H1 (cell line): ENCODE results near the gene NME7. TPM values are rescaled to one million over a fixed set of nuclear protein-coding genes. Genes with fewer than 3 reads are reported as not detected.

Source experiments
- CTCF ChIA-PET: fragments of 300-600 bp; sonication (Branson Sonifier 250); formaldehyde crosslinking; loops from one replicate; lab custom pipeline; 2021; ENCODE audit not compliant: partially characterized antibody; lab: Charles Lee
- POLR2A ChIA-PET: fragments of 300-600 bp; sonication (Branson Sonifier 250); formaldehyde crosslinking; loops from one replicate; lab custom pipeline; 2021; ENCODE audit warnings: inconsistent platforms; ENCODE audit not compliant: partially characterized antibody; lab: Charles Lee
- DNase-seq, 2 experiments: peaks; one replicate each; pipeline versions ENCODE4 v3.0.0 to v3.0.0-alpha.2; 2010 to 2022; ENCODE audit warnings: low spot score in 2 of 2, low read depth in 1 of 2, mixed read lengths in 1 of 2
- FAIRE-seq: peaks from 2 replicates; lab custom pipeline; 2011; peaks lifted over from hg19 to GRCh38; lab: Jason Lieb, UNC
- H2AFZ ChIP-seq: 2 replicates; pipeline ENCODE4 v1.8.1; 2012; ENCODE audit warnings: low read length, inconsistent platforms
- H2AK5ac ChIP-seq: 2 replicates; pipeline ENCODE4 v1.6.1; 2013; ENCODE audit warnings: low read depth, low read length
- H2BK120ac ChIP-seq: replicated peaks from 2 replicates; pipeline ENCODE3; 2013; ENCODE audit warnings: low read depth, low read length, inconsistent platforms
- H2BK12ac ChIP-seq: 2 replicates; pipeline ENCODE4 v1.6.1; 2013; ENCODE audit warnings: low read depth, low read length
- H2BK15ac ChIP-seq: 2 replicates; pipeline ENCODE4 v1.6.1; 2013; ENCODE audit warnings: low read length
- H2BK20ac ChIP-seq: 2 replicates; pipeline ENCODE4 v1.6.1; 2013; ENCODE audit warnings: low read length
- H2BK5ac ChIP-seq: 2 replicates; pipeline ENCODE4 v1.6.1; 2013; ENCODE audit warnings: low read depth, low read length
- H3K14ac ChIP-seq: 2 replicates; pipeline ENCODE4 v1.6.1; 2013; ENCODE audit warnings: inconsistent platforms; ENCODE audit not compliant: insufficient read length
- H3K18ac ChIP-seq: 2 replicates; pipeline ENCODE4 v1.6.1; 2013; ENCODE audit warnings: low read length; ENCODE audit errors: extremely low read depth
- H3K23ac ChIP-seq: 2 replicates; pipeline ENCODE4 v1.6.1; 2013; ENCODE audit warnings: inconsistent platforms; ENCODE audit not compliant: insufficient read length
- H3K23me2 ChIP-seq: 2 replicates; pipeline ENCODE4 v1.6.1; 2013; ENCODE audit warnings: low read depth, low read length
- H3K27ac ChIP-seq: 2 replicates; pipeline ENCODE4 v1.6.1; 2011; ENCODE audit warnings: low read depth, low read length, inconsistent platforms
- H3K27me3 ChIP-seq, 4 experiments: replicated peaks in 1 of 4; 1 replicate in 1 of 4; 2 replicates in 3 of 4; pipeline versions ENCODE4 v1.6.1 to v1.8.1; 2011 to 2013; ENCODE audit warnings: low read length in 3 of 4, mild to moderate bottlenecking in 3 of 4, inconsistent platforms in 2 of 4, mixed read lengths in 2 of 4, moderate library complexity in 1 of 4; ENCODE audit not compliant: control insufficient read depth in 3 of 4, insufficient read depth in 3 of 4; ENCODE audit errors: extremely low read depth in 1 of 4
- H3K36me3 ChIP-seq, 4 experiments: 2 replicates each; pipeline versions ENCODE4 v1.6.1 to v1.8.1; 2011 to 2013; ENCODE audit warnings: mild to moderate bottlenecking in 4 of 4, low read length in 3 of 4, moderate library complexity in 2 of 4, control low read depth in 1 of 4, inconsistent platforms in 1 of 4; ENCODE audit not compliant: insufficient read depth in 4 of 4, control insufficient read depth in 2 of 4
- H3K4ac ChIP-seq: replicated peaks from 2 replicates; pipeline ENCODE3; 2013; ENCODE audit warnings: low read length, low read depth, mixed read lengths, inconsistent platforms; ENCODE audit not compliant: insufficient read length
- H3K4me1 ChIP-seq, 4 experiments: replicated peaks in 1 of 4; 1 replicate in 1 of 4; 2 replicates in 3 of 4; pipeline versions ENCODE4 v1.6.1 to v1.8.1; 2011 to 2013; ENCODE audit warnings: low read length in 3 of 4, inconsistent platforms in 2 of 4, mixed read lengths in 1 of 4; ENCODE audit not compliant: insufficient read depth in 4 of 4, control insufficient read depth in 3 of 4
- H3K4me2 ChIP-seq, 2 experiments: 2 replicates each; pipeline versions ENCODE4 v1.6.1 to v1.8.1; 2011 to 2013; ENCODE audit warnings: low read depth in 2 of 2, low read length in 2 of 2, control low read depth in 1 of 2, inconsistent platforms in 1 of 2, mild to moderate bottlenecking in 1 of 2; ENCODE audit not compliant: insufficient read depth in 1 of 2
- H3K4me3 ChIP-seq, 4 experiments: fragments of 200-600, 300-600 bp in 1 of 4; sonication (generic), shearing (Covaris generic), sonication (Bioruptor Twin) in 1 of 4; 2 replicates each; pipeline versions ENCODE4 v1.5.1 to v1.8.1; 2011 to 2016; ENCODE audit warnings: low read length in 4 of 4, low read depth in 3 of 4, control low read depth in 2 of 4, inconsistent platforms in 2 of 4, mild to moderate bottlenecking in 2 of 4, mixed read lengths in 1 of 4, moderate library complexity in 1 of 4; ENCODE audit not compliant: insufficient read depth in 2 of 4; ENCODE audit errors: extremely low read depth in 1 of 4
- H3K56ac ChIP-seq: replicated peaks from 2 replicates; pipeline ENCODE3; 2013; ENCODE audit warnings: low read depth, mild to moderate bottlenecking, mixed read lengths, low read length, inconsistent platforms; ENCODE audit not compliant: insufficient read length
- H3K79me1 ChIP-seq: 2 replicates; pipeline ENCODE4 v1.6.1; 2013; ENCODE audit warnings: low read depth, low read length, control low read depth
- H3K79me2 ChIP-seq, 2 experiments: 2 replicates each; pipeline versions ENCODE4 v1.6.1 to v1.8.1; 2012 to 2013; ENCODE audit warnings: low read length in 2 of 2, mild to moderate bottlenecking in 2 of 2, inconsistent platforms in 1 of 2; ENCODE audit not compliant: insufficient read depth in 2 of 2, control insufficient read depth in 1 of 2
- H3K9ac ChIP-seq, 4 experiments: replicated peaks in 1 of 4; 1 replicate in 1 of 4; 2 replicates in 3 of 4; pipeline versions ENCODE4 v1.6.1 to v1.8.1; 2011 to 2013; ENCODE audit warnings: low read depth in 3 of 4, low read length in 3 of 4, control low read depth in 2 of 4, mild to moderate bottlenecking in 2 of 4, moderate library complexity in 2 of 4, inconsistent platforms in 1 of 4; ENCODE audit errors: extremely low read depth in 1 of 4
- H3K9me3 ChIP-seq, 2 experiments: 2 replicates each; pipeline versions ENCODE4 v1.6.1 to v1.8.1; 2012 to 2013; ENCODE audit warnings: mild to moderate bottlenecking in 2 of 2, moderate library complexity in 2 of 2, control low read depth in 1 of 2, inconsistent platforms in 1 of 2, low read depth in 1 of 2, low read length in 1 of 2, mixed read lengths in 1 of 2; ENCODE audit not compliant: insufficient read depth in 2 of 2
- H4K20me1 ChIP-seq, 2 experiments: replicated peaks in 1 of 2; 2 replicates each; pipeline versions ENCODE3 to v1.8.1; 2011 to 2013; ENCODE audit warnings: inconsistent platforms in 2 of 2, low read length in 2 of 2, mild to moderate bottlenecking in 1 of 2; ENCODE audit not compliant: insufficient read depth in 2 of 2, control insufficient read depth in 1 of 2
- H4K5ac ChIP-seq: 2 replicates; pipeline ENCODE4 v1.6.1; 2013; ENCODE audit warnings: low read length, low read depth, mixed read lengths, inconsistent platforms; ENCODE audit not compliant: insufficient read length
- H4K8ac ChIP-seq: 2 replicates; pipeline ENCODE4 v1.8.0; 2013; ENCODE audit warnings: mild to moderate bottlenecking, moderate library complexity, low read length, inconsistent platforms; ENCODE audit not compliant: insufficient read depth; ENCODE audit errors: extremely low read depth
- H4K91ac ChIP-seq: replicated peaks from 2 replicates; pipeline ENCODE3; 2013; ENCODE audit warnings: low read length, mixed read lengths, inconsistent platforms; ENCODE audit not compliant: insufficient read length
- CBX8 ChIP-seq: fragments of 300-800, 300-1000 bp; sonication (generic); IDR thresholded peaks from 2 replicates; pipeline ENCODE4 v1.7.1; 2016; ENCODE audit warnings: low read depth, low read length, borderline replicate concordance
- EP300 ChIP-seq, 2 experiments: IDR thresholded peaks; 1 replicate in 1 of 2; 2 replicates in 1 of 2; pipeline ENCODE4 v1.6.1; 2011 to 2012; ENCODE audit warnings: low read depth in 2 of 2, low read length in 2 of 2, mild to moderate bottlenecking in 2 of 2, borderline replicate concordance in 1 of 2, inconsistent platforms in 1 of 2, moderate library complexity in 1 of 2
- GTF2F1 ChIP-seq: IDR thresholded peaks from 2 replicates; pipeline ENCODE4 v1.6.1; 2012; ENCODE audit warnings: low read depth, low read length, improper control_type of control experiment, borderline replicate concordance
- POLR2A ChIP-seq, 2 experiments: IDR thresholded peaks; 1 replicate in 1 of 2; 2 replicates in 1 of 2; pipeline ENCODE4 v1.6.1; 2011; ENCODE audit warnings: low read depth in 2 of 2, low read length in 2 of 2, mild to moderate bottlenecking in 2 of 2; ENCODE audit errors: control extremely low read depth in 1 of 2
- RNF2 ChIP-seq: fragments of 200-900, 300-1000 bp; sonication (generic); IDR thresholded peaks from 2 replicates; pipeline ENCODE4 v1.7.1; 2016; ENCODE audit warnings: borderline replicate concordance, low read depth, mild to moderate bottlenecking, antibody characterized with exemption, low read length; ENCODE audit not compliant: poor library complexity, severe bottlenecking; ENCODE audit errors: missing control alignments
- SIN3A ChIP-seq, 2 experiments: IDR thresholded peaks in 1 of 2; conservative IDR thresholded peaks in 1 of 2; 2 replicates each; pipeline ENCODE4 v1.6.1; 2011 to 2012; ENCODE audit warnings: low read length in 2 of 2, improper control_type of control experiment in 1 of 2, low read depth in 1 of 2, mild to moderate bottlenecking in 1 of 2
- ZNF274 ChIP-seq: IDR thresholded peaks from 2 replicates; pipeline ENCODE4 v1.7.0; 2012; ENCODE audit warnings: low read length, borderline replicate concordance; ENCODE audit errors: extremely low read depth
- WGBS, 2 experiments: shearing (Covaris generic) in 1 of 2; methylation state at CpG; one replicate each; pipeline versions ENCODE4 v1.1.6 to v1.1.7; 2013 to 2015; ENCODE audit warnings: low lambda C conversion rate in 2 of 2, mixed read lengths in 2 of 2, inconsistent platforms in 1 of 2, low coverage in 1 of 2, missing lambda C conversion rate in 1 of 2; ENCODE audit not compliant: insufficient replicate concordance in 2 of 2, insufficient coverage in 1 of 2, insufficient read length in 1 of 2; ENCODE audit errors: extremely low coverage in 1 of 2, missing lambda C conversion rate in 1 of 2; 5-methylcytosine and 5-hydroxymethylcytosine counted together
- long read RNA-seq, 2 experiments: library from RNA in 1 of 2; library from capped mRNA in 1 of 2; stranded (forward); transcript quantifications; one replicate each; pipeline ENCODE4 v2.0.0, GENCODE V29; 2021; ENCODE audit warnings: inconsistent platforms in 1 of 2
- polyA minus RNA-seq, 3 experiments: library from RNA; depleted of rRNA, polyadenylated mRNA; stranded (reverse); fragments of >200 nt; gene quantifications; 1 replicate in 2 of 3; 2 replicates in 1 of 3; pipeline ENCODE4 v1.2.3, GENCODE V29; 2011
- polyA plus RNA-seq, 7 experiments: library from polyadenylated mRNA; depleted of rRNA in 3 of 7; stranded (reverse) in 5 of 7; unstranded in 2 of 7; fragments of >200 nt in 5 of 7; fragments of 200-250 nt in 2 of 7; gene quantifications; 1 replicate in 5 of 7; 2 replicates in 1 of 7; 4 replicates in 1 of 7; pipeline versions ENCODE4 v1.2.1 to v1.2.3, GENCODE V29; 2011 to 2013; ENCODE audit warnings: missing spikeins in 2 of 7, mixed read lengths in 2 of 7
- total RNA-seq: library from RNA; stranded (reverse); fragmentation: NEBNext Ultra II Directional; extraction: Animal tissue kit (Norgen Biotek cat#: 25700); gene quantifications from 2 replicates; pipeline ENCODE4 v1.2.1, GENCODE V29; 2021

The NME7 gene
- total RNA-seq (26.8 and 28.5 TPM in 2 replicates), polyA plus RNA-seq (2011; rRNA removed) (6.7 and 11.6 TPM in 2 replicates), polyA minus RNA-seq (2011; rRNA and poly(A)+ RNA removed) (10.0 and 10.6 TPM in 2 replicates)
- 18.3 TPM for polyA plus RNA-seq (2011; cell fraction: cytosol; rRNA removed)
- polyA plus RNA-seq (2011; cell fraction: nucleus; rRNA removed), result 4.3 TPM
- 17.1 to 56.8 TPM (median 19.3 TPM) in 4 replicates for polyA plus RNA-seq (2012, experiment 1 of 2)
- 3.7 TPM for polyA plus RNA-seq (2012, experiment 2 of 2)
- 51.0 TPM for polyA plus RNA-seq (2013, experiment 1 of 2)
- polyA plus RNA-seq (2013, experiment 2 of 2), result 61.8 TPM
- polyA minus RNA-seq (2011; cell fraction: cytosol; rRNA and poly(A)+ RNA removed), result 10.2 TPM
- polyA minus RNA-seq (2011; cell fraction: nucleus; rRNA and poly(A)+ RNA removed), result 42.3 TPM
- long read RNA-seq, experiment 1, transcript NME7-201 (12 exons, 1,642 nt), result major isoform, 20 of 33 reads
- long read RNA-seq, experiment 1, partial matches to known transcripts, result 7 of 33 reads
- long read RNA-seq, experiment 1, other reads (novel, unspliced or antisense), result 6 of 33 reads
- long read RNA-seq, experiment 2, full-length matches to known transcripts, result 31 of 38 reads
- long read RNA-seq, experiment 2, partial matches to known transcripts, result 0 of 38 reads
- long read RNA-seq, experiment 2, other reads (novel, unspliced or antisense), result 7 of 38 reads

GRCh38 chr1:169367686-169368405 lies at the start of gene NME7, which contains the start of gene BLZF1:
Gene NME7 (minus strand): TSS chr1:169367797. CDS start chr1:169367710, 87 bp downstream.
Gene BLZF1 (plus strand): TSS chr1:169368195. CDS start chr1:169369523, 1,328 bp downstream.
- H3K4me1 ChIP-seq, result no peaks in the 10 kb centered on the region; a peak in 1 of 7 replicates
- FAIRE-seq (peak; percentile 58), DNase-seq (peak; percentile 87 to 94)
- no peaks in the 10 kb centered on the region for H4K20me1 ChIP-seq
- H2AFZ ChIP-seq, result peak within 1 kb of the TSS; percentile 99
- H3K79me1 ChIP-seq, result no peaks in the 10 kb centered on the region
- H2BK20ac ChIP-seq, result peak within 1 kb of the TSS; percentile 15; the same call in 1 of the 2 replicates
- H3K4me3 ChIP-seq, result peak within 1 kb of the TSS; percentile 87 to 98 (median 92)
- H3K4me2 ChIP-seq, result peak within 1 kb of the TSS; percentile 55 to 79
- POLR2A ChIA-PET, result interaction anchor here (0.9 to 1.2 kb wide), 4 partner anchors 11 to 257 kb away, joined by 3 to 5 read pairs (median 4); partner anchors contain the start of gene SLC19A2
- peak within 1 kb of the TSS; percentile 6 to 66 (median 45) for H3K9ac ChIP-seq
- H4K91ac ChIP-seq, result no peak within 1 kb of the TSS
- H3K4ac ChIP-seq, result no peak within 1 kb of the TSS
- no peak within 1 kb of the TSS for H3K23ac ChIP-seq
- H3K79me2 ChIP-seq, result peaks cover 0 to 14% of the 10 kb centered on the region in 2 experiments; a peak in 2 of 4 replicates
- no peak within 1 kb of the TSS for H2AK5ac ChIP-seq
- H3K27ac ChIP-seq, result peak within 1 kb of the TSS; percentile 43; the same call in 1 of the 2 replicates
- no peak within 1 kb of the TSS for H4K8ac ChIP-seq
- no peak within 1 kb of the TSS for H2BK120ac ChIP-seq
- no peak within 1 kb of the TSS for H2BK12ac ChIP-seq
- H4K5ac ChIP-seq, result peak within 1 kb of the TSS; percentile 18
- no peak within 1 kb of the TSS for H2BK15ac ChIP-seq
- CTCF ChIA-PET, result interaction anchor here (0.7 to 2.5 kb wide), 4 partner anchors 9 to 718 kb away, joined by 3 to 8 read pairs (median 3); no protein-coding TSS in a partner anchor
- H3K56ac ChIP-seq, result peak within 1 kb of the TSS; percentile 9
- H3K27me3 ChIP-seq, result no peaks in the 10 kb centered on the region
- no peak within 1 kb of the TSS for H3K18ac ChIP-seq
- 0 out of 2 replicates have a peak within 1 kb of the TSS, but pooled peaks have one; percentile 17 for H2BK5ac ChIP-seq
- H3K9me3 ChIP-seq, result peaks cover 0 to 3% of the 10 kb centered on the region in 2 experiments; a peak in 1 of 4 replicates
- H3K23me2 ChIP-seq, result peaks cover 7% of the 10 kb centered on the region
- H3K14ac ChIP-seq, result no peak within 1 kb of the TSS
- peaks cover 0 to 6% (median 1%) of the 10 kb centered on the region in 4 experiments; a peak in 1 of 8 replicates for H3K36me3 ChIP-seq
- WGBS, 2 experiments, result 3% methylated on average over 37 of the region's 37 CpGs; no CpG with 5 or more reads in 1 of the 2 experiments
- TF ChIP-seq ZNF274 (no peak), GTF2F1 (no peak), RNF2 (no peak), POLR2A (IDR thresholded peaks at IDR 0.05; ENCODE audit: control extremely low read depth in 1 of 2, low read depth in 2 of 2, low read length in 2 of 2) (no peak), CBX8 (no peak), EP300 (IDR thresholded peaks at IDR 0.05; ENCODE audit: borderline replicate concordance in 1 of 2, low read depth in 2 of 2, low read length in 2 of 2) (no peak), SIN3A (conservative IDR thresholded peaks at IDR 0.05 in 1 of 2, IDR thresholded peaks at IDR 0.05 in 1 of 2; ENCODE audit: low read depth in 1 of 2, low read length in 2 of 2) (peak; percentile 96)
